Right lobe of liver (tissue), 6 donors: ENCODE results near the gene NEXMIF. TPM values are rescaled to one million over a fixed set of nuclear protein-coding genes. Genes with fewer than 3 reads are reported as not detected.
"Not testable (repeated sequence)": the region's sequence is repeated elsewhere in the genome, so short reads cannot be mapped to it uniquely, and the experiment has no call there.

Source experiments
- ATAC-seq, 4 donors: fragments of 200-7000 bp; cut with Tn5 transposase; one replicate each; pipeline ENCODE4 v1.9.1; 2020; ENCODE audit warnings: mild to moderate bottlenecking in 4 of 4, moderate library complexity in 4 of 4
- DNase-seq, 3 donors: peaks; one replicate each; pipeline ENCODE4 v3.0.0-alpha.2; 2020
- H3K27ac ChIP-seq, 3 donors: fragments of 200-600 bp; one replicate each; pipeline ENCODE4 v1.8.0; 2022
- H3K27me3 ChIP-seq, 2 donors: fragments of 200-600 bp; one replicate each; pipeline ENCODE4 v1.8.0; 2022
- H3K36me3 ChIP-seq, 4 donors: fragments of 200-600 bp; sonication (generic) in 1 of 4; one replicate each; pipeline versions ENCODE4 v1.5.1 to v1.8.0; 2017 to 2022; ENCODE audit warnings: control low read depth in 1 of 4
- H3K4me1 ChIP-seq, 4 donors: fragments of 200-600 bp; sonication (generic) in 1 of 4; one replicate each; pipeline versions ENCODE4 v1.5.1 to v1.8.0; 2017 to 2022; ENCODE audit warnings: control low read depth in 1 of 4
- H3K4me3 ChIP-seq, 3 donors: fragments of 200-600 bp; one replicate each; pipeline ENCODE4 v1.8.0; 2022
- H3K9me3 ChIP-seq, 4 donors: fragments of 200-600 bp; sonication (generic) in 1 of 4; one replicate each; pipeline versions ENCODE4 v1.5.1 to v1.8.0; 2017 to 2022; ENCODE audit warnings: control low read depth in 1 of 4
- CTCF ChIP-seq, 4 donors: fragments of 200-600 bp in 3 of 4; fragments of 450-650 bp in 1 of 4; IDR thresholded peaks; one replicate each; pipeline versions ENCODE4 v1.5.1 to v1.8.0; 2016 to 2022; ENCODE audit warnings: antibody characterized with exemption in 4 of 4, mild to moderate bottlenecking in 2 of 4
- POLR2A ChIP-seq: fragments of 450-650 bp; IDR thresholded peaks from one replicate; pipeline ENCODE4 v1.6.1; 2017; ENCODE audit warnings: antibody characterized with exemption, mild to moderate bottlenecking
- WGBS: methylation state at CpG from one replicate; pipeline ENCODE4 v1.1.6; 2018; ENCODE audit warnings: low coverage, low lambda C conversion rate; ENCODE audit not compliant: insufficient coverage; ENCODE audit errors: missing lambda C conversion rate; 5-methylcytosine and 5-hydroxymethylcytosine counted together
- intact Hi-C, 2 donors: fragments of 100-400 bp; cut with DNase I; formaldehyde crosslinking; loops; one replicate each; pipeline versions ENCODE4 v1.11.2 to v1.14.1; 2022
- total RNA-seq, 6 experiments: library from RNA; depleted of rRNA in 2 of 6; stranded (reverse); fragments of >200 nt in 2 of 6; fragmentation: NEBNext Ultra II Directional in 3 of 6; extraction: Animal tissue kit (Norgen Biotek cat#: 25700) in 3 of 6; gene quantifications; one replicate each; pipeline versions ENCODE4 v1.1.0 to v1.2.4, GENCODE V29; 2016 to 2023
- donor health status: DM: no; HTN: yes; CAD: no.
- donor health status: DM: no; HTN: no; CAD: no.
- donor health status: DM: no; HTN: no; CAD: no.
- donor health status: DM: no; HTN: yes; CAD: no.
- donor health status: DM: no; HTN: yes; CAD: no.

Gene NEXMIF
- total RNA-seq, 6 experiments from 2014 or later, result 0.02 to 0.13 TPM; not detected in 4

GRCh38 chrX:74853255-74853654 is 72.0 kb downstream of the NEXMIF start:
- intact Hi-C loops, result no loop called here
- peaks cover 0 to 3% (median 0%) of the 10 kb centered on the region in 4 donors for H3K9me3 ChIP-seq
- 25% methylated on average over 1 of the region's 2 CpGs for WGBS

GRCh38 chrX:74835566-74835965 is 89.7 kb downstream of the NEXMIF start:
- ATAC-seq (peak in 1 of 4 donors; percentile 20), DNase-seq (no peak)
- H3K36me3 ChIP-seq, result no peaks in the 10 kb centered on the region
- no peaks in the 10 kb centered on the region for H3K27me3 ChIP-seq
- TF ChIP-seq CTCF (IDR thresholded peaks at IDR 0.05) (no peak), POLR2A (no peak)
- intact Hi-C loops, result no loop called here
- no peaks in the 10 kb centered on the region for H3K4me1 ChIP-seq
- H3K27ac ChIP-seq, result no peak overlapping the region
- H3K4me3 ChIP-seq, result no peak overlapping the region
- no peaks in the 10 kb centered on the region for H3K9me3 ChIP-seq

More at GRCh38 chrX:74853255-74853654, 72.0 kb downstream of the NEXMIF start:
- Histone ChIP-seq H3K27ac (no peak overlapping the region), H3K36me3 (no peaks in the 10 kb centered on the region), H3K4me3 (no peak overlapping the region), H3K27me3 (no peaks in the 10 kb centered on the region), H3K4me1 (no peaks in the 10 kb centered on the region)
- ATAC-seq (no peak), DNase-seq (no peak)
- no peak for TF ChIP-seq CTCF (IDR thresholded peaks at IDR 0.05)
- no peak for TF ChIP-seq POLR2A

GRCh38 chrX:74819797-74820196 is 105.5 kb downstream of the NEXMIF start:
- H3K27ac ChIP-seq, intact Hi-C loops, H3K9me3 ChIP-seq, ATAC-seq, H3K27me3 ChIP-seq, DNase-seq, H3K4me1 ChIP-seq, H3K4me3 ChIP-seq, H3K36me3 ChIP-seq: not testable (repeated sequence)
- 62% methylated on average over 2 of the region's 2 CpGs for WGBS

- Histone ChIP-seq H3K36me3 (no peaks in the 10 kb centered on the region), H3K9me3 (no peaks in the 10 kb centered on the region), H3K27me3 (peaks cover 0 to 9% of the 10 kb centered on the region in 2 donors), H3K4me1 (no peaks in the 10 kb centered on the region), H3K4me3 (no peak overlapping the region), H3K27ac (no peak overlapping the region)
- intact Hi-C loops, result no loop called here
- no peak for TF ChIP-seq POLR2A
- DNase-seq (no peak), ATAC-seq (no peak)
These were observed 110.6 kb downstream of the NEXMIF start for GRCh38 chrX:74814681-74815080.

GRCh38 chrX:74804574-74804973 is 120.7 kb downstream of the NEXMIF start:
- no peak for DNase-seq
- Histone ChIP-seq H3K4me1 (no peaks in the 10 kb centered on the region), H3K27ac (no peak overlapping the region), H3K4me3 (no peak overlapping the region), H3K36me3 (no peaks in the 10 kb centered on the region), H3K27me3 (peaks cover 0 to 3% of the 10 kb centered on the region in 2 donors), H3K9me3 (no peaks in the 10 kb centered on the region)
- no peak for TF ChIP-seq CTCF (IDR thresholded peaks at IDR 0.05)
- TF ChIP-seq POLR2A, result no peak
- intact Hi-C loops, result no loop called here
- ATAC-seq, result no peak
- 53% methylated on average over 4 of the region's 5 CpGs for WGBS

GRCh38 chrX:74800062-74800461 is 125.2 kb downstream of the NEXMIF start:
- Histone ChIP-seq H3K4me3 (no peak overlapping the region), H3K36me3 (no peaks in the 10 kb centered on the region), H3K9me3 (no peaks in the 10 kb centered on the region), H3K27ac (no peak overlapping the region), H3K4me1 (no peaks in the 10 kb centered on the region), H3K27me3 (peaks cover 0 to 7% of the 10 kb centered on the region in 2 donors)
- intact Hi-C loops, result no loop called here
- DNase-seq, result no peak
- no peak for TF ChIP-seq POLR2A
- no peak for TF ChIP-seq CTCF (IDR thresholded peaks at IDR 0.05)
- ATAC-seq, result no peak
- 40% methylated on average over 2 of the region's 2 CpGs for WGBS
